SK-N-SH (cell line): ENCODE data around the gene ECE1. TPM values are rescaled to one million over a fixed set of nuclear protein-coding genes. Genes with fewer than 3 reads are reported as not detected.
A peak's percentile ranks its signal among the peaks of the same experiment; 100 is the strongest.

Experiments
- CHD2 ChIP-seq: fragments of 150-350 bp; IDR thresholded peaks from 2 replicates; pipeline ENCODE4 v1.6.1; 2018; ENCODE audit warnings: low read length; ENCODE audit not compliant: partially characterized antibody
- ELF1 ChIP-seq: IDR thresholded peaks from 2 replicates; pipeline ENCODE4 v1.4.0; 2012
- EZH2phosphoT487 ChIP-seq: fragments of 200-600 bp; sonication (generic); IDR thresholded peaks from 2 replicates; pipeline ENCODE4 v1.6.1; 2017; ENCODE audit warnings: low read depth, mixed run types, mild to moderate bottlenecking, antibody characterized with exemption, moderate library complexity, borderline replicate concordance
- FOXJ3 ChIP-seq: sonication (generic); formaldehyde crosslinking; IDR thresholded peaks from 2 replicates; pipeline ENCODE4 v1.5.1; 2020; ENCODE audit warnings: mild to moderate bottlenecking, missing genetic modification reagents
- FOXM1 ChIP-seq: IDR thresholded peaks from 2 replicates; pipeline ENCODE4 v1.4.0; 2012; ENCODE audit warnings: low read depth, mild to moderate bottlenecking
- JUND ChIP-seq: IDR thresholded peaks from 2 replicates; pipeline ENCODE4 v1.4.0; 2012
- MXI1 ChIP-seq: IDR thresholded peaks from 2 replicates; pipeline ENCODE4 v1.6.1; 2012; ENCODE audit warnings: mild to moderate bottlenecking, low read depth, low read length, improper control_type of control experiment
- NFIC ChIP-seq: IDR thresholded peaks from 2 replicates; pipeline ENCODE4 v1.4.0; 2012; ENCODE audit warnings: borderline replicate concordance
- NRF1 ChIP-seq: IDR thresholded peaks from 2 replicates; pipeline ENCODE4 v1.6.1; 2012; ENCODE audit warnings: low read depth, mild to moderate bottlenecking, low read length
- RCOR1 ChIP-seq: fragments of 150-350 bp; IDR thresholded peaks from 2 replicates; pipeline ENCODE4 v1.6.1; 2017; ENCODE audit warnings: antibody characterized with exemption, low read length
- TAF1 ChIP-seq: IDR thresholded peaks from 2 replicates; pipeline ENCODE4 v1.6.1; 2012; ENCODE audit warnings: low read depth, mild to moderate bottlenecking, low read length, moderate library complexity, borderline replicate concordance
- TEAD4 ChIP-seq: IDR thresholded peaks from 2 replicates; pipeline ENCODE4 v1.4.0; 2012; ENCODE audit warnings: mild to moderate bottlenecking, borderline replicate concordance; ENCODE audit not compliant: insufficient read depth
- YY1 ChIP-seq: IDR thresholded peaks from 2 replicates; pipeline ENCODE4 v1.4.0; 2012; ENCODE audit warnings: low read depth, mild to moderate bottlenecking
- polyA plus RNA-seq, 3 experiments: library from polyadenylated mRNA; depleted of rRNA; stranded (reverse); fragments of >200 nt; gene quantifications; 2 replicates each; pipeline ENCODE4 v1.2.3, GENCODE V29; 2012
- TF ChIP-seq, protein P1 (sequence below): fragments of 150-350 bp; IDR thresholded peaks from 2 replicates; pipeline ENCODE4 v1.6.1; 2017; ENCODE audit warnings: antibody characterized with exemption, low read length, low read depth, borderline replicate concordance
- TF ChIP-seq, protein P2 (sequence below): IDR thresholded peaks from 2 replicates; pipeline ENCODE4 v1.4.0; 2012; ENCODE audit warnings: low read depth, borderline replicate concordance
- TF ChIP-seq, protein P3 (sequence below): IDR thresholded peaks from 2 replicates; pipeline ENCODE4 v1.6.1; 2012; ENCODE audit warnings: mild to moderate bottlenecking, low read depth, low read length, moderate library complexity
- TF ChIP-seq, protein P4 (sequence below): fragments of 150-350 bp; IDR thresholded peaks from 2 replicates; pipeline ENCODE4 v1.6.1; 2016; ENCODE audit warnings: mild to moderate bottlenecking, low read depth, low read length

Gene ECE1
- polyA plus RNA-seq, 1 of the 3 experiments (the other 2 are of a cell fraction): 96.6 TPM

DNA sequence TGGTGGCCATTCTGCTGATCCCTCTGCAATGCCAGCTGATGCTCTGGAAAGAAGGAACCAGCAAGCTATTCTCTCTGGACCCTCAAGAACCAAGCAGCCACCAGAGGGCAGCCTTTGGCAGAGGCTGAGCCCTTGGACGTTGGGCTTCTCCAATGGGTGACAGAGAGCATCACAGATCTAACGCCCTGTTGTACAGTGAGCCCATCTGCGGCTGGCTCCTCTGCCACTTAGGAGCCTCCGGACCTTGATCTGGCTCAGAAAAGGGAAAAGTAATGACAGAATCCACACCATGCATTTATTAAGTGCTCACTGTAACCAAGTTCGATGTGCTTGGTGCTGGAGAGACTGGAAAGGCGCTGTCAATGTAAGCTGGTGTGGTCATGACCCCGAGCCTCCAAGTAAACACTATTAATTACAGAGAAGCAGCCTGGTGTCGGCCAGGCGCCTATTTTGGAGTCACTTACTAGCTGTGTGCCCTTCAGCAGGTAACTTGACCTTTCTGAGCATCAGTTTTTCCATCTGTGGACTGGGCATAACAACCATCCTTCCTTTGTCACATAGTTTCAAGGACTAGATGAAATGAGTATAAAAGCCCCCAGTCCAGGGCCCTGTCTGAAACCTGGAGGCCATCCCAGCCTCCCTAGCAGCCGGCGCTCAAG, 34.9 kb downstream of the ECE1 start (continued):
- TF ChIP-seq NFIC: no peak
- peak; percentile 44; the same call in 1 of the 2 replicates for TF ChIP-seq MXI1
- TF ChIP-seq, protein P1, sequence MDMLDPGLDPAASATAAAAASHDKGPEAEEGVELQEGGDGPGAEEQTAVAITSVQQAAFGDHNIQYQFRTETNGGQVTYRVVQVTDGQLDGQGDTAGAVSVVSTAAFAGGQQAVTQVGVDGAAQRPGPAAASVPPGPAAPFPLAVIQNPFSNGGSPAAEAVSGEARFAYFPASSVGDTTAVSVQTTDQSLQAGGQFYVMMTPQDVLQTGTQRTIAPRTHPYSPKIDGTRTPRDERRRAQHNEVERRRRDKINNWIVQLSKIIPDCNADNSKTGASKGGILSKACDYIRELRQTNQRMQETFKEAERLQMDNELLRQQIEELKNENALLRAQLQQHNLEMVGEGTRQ: no peak
- no peak for TF ChIP-seq ELF1
- TF ChIP-seq EZH2phosphoT487: no peak
- TF ChIP-seq, protein P2, sequence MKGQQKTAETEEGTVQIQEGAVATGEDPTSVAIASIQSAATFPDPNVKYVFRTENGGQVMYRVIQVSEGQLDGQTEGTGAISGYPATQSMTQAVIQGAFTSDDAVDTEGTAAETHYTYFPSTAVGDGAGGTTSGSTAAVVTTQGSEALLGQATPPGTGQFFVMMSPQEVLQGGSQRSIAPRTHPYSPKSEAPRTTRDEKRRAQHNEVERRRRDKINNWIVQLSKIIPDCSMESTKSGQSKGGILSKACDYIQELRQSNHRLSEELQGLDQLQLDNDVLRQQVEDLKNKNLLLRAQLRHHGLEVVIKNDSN: no peak
- TF ChIP-seq, protein P3, sequence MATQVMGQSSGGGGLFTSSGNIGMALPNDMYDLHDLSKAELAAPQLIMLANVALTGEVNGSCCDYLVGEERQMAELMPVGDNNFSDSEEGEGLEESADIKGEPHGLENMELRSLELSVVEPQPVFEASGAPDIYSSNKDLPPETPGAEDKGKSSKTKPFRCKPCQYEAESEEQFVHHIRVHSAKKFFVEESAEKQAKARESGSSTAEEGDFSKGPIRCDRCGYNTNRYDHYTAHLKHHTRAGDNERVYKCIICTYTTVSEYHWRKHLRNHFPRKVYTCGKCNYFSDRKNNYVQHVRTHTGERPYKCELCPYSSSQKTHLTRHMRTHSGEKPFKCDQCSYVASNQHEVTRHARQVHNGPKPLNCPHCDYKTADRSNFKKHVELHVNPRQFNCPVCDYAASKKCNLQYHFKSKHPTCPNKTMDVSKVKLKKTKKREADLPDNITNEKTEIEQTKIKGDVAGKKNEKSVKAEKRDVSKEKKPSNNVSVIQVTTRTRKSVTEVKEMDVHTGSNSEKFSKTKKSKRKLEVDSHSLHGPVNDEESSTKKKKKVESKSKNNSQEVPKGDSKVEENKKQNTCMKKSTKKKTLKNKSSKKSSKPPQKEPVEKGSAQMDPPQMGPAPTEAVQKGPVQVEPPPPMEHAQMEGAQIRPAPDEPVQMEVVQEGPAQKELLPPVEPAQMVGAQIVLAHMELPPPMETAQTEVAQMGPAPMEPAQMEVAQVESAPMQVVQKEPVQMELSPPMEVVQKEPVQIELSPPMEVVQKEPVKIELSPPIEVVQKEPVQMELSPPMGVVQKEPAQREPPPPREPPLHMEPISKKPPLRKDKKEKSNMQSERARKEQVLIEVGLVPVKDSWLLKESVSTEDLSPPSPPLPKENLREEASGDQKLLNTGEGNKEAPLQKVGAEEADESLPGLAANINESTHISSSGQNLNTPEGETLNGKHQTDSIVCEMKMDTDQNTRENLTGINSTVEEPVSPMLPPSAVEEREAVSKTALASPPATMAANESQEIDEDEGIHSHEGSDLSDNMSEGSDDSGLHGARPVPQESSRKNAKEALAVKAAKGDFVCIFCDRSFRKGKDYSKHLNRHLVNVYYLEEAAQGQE: peak; percentile 54; the same call in 1 of the 2 replicates
- TF ChIP-seq, protein P4, sequence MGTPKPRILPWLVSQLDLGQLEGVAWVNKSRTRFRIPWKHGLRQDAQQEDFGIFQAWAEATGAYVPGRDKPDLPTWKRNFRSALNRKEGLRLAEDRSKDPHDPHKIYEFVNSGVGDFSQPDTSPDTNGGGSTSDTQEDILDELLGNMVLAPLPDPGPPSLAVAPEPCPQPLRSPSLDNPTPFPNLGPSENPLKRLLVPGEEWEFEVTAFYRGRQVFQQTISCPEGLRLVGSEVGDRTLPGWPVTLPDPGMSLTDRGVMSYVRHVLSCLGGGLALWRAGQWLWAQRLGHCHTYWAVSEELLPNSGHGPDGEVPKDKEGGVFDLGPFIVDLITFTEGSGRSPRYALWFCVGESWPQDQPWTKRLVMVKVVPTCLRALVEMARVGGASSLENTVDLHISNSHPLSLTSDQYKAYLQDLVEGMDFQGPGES: no peak
- no peak for TF ChIP-seq YY1
- TF ChIP-seq RCOR1: no peak
- no peak for TF ChIP-seq JUND
- no peak for TF ChIP-seq TAF1
- TF ChIP-seq FOXJ3 (CRISPR knock-in tag): no peak
- peak; percentile 27 for TF ChIP-seq CHD2
- TF ChIP-seq NRF1: 0 out of 2 replicates have a peak, but pooled peaks have one; percentile 18
- TF ChIP-seq TEAD4: no peak
- TF ChIP-seq FOXM1: no peak
